Esophagus squamous epithelium (tissue), 4 donors: Measurements from ENCODE around the gene SLC22A3.

ENCODE experiments used
- POLR2A ChIP-seq, 4 donors: fragments of 450-650 bp; IDR thresholded peaks; one replicate each; pipeline ENCODE4 v1.6.1; 2017; ENCODE audit warnings: antibody characterized with exemption in 4 of 4, mild to moderate bottlenecking in 4 of 4, moderate library complexity in 3 of 4
- TF ChIP-seq, protein P1 (sequence below), 6 experiments: fragments of 450-650 bp in 4 of 6; fragments of 200-600 bp in 2 of 6; sonication (generic) in 2 of 6; IDR thresholded peaks; one replicate each; pipeline ENCODE4 v1.5.1; 2016 to 2019; ENCODE audit warnings: antibody characterized with exemption in 6 of 6, mild to moderate bottlenecking in 4 of 6, moderate library complexity in 4 of 6

GRCh38 chr6:160426136-160426535, 78.0 kb downstream of the SLC22A3 start:
- TF ChIP-seq, protein P1, sequence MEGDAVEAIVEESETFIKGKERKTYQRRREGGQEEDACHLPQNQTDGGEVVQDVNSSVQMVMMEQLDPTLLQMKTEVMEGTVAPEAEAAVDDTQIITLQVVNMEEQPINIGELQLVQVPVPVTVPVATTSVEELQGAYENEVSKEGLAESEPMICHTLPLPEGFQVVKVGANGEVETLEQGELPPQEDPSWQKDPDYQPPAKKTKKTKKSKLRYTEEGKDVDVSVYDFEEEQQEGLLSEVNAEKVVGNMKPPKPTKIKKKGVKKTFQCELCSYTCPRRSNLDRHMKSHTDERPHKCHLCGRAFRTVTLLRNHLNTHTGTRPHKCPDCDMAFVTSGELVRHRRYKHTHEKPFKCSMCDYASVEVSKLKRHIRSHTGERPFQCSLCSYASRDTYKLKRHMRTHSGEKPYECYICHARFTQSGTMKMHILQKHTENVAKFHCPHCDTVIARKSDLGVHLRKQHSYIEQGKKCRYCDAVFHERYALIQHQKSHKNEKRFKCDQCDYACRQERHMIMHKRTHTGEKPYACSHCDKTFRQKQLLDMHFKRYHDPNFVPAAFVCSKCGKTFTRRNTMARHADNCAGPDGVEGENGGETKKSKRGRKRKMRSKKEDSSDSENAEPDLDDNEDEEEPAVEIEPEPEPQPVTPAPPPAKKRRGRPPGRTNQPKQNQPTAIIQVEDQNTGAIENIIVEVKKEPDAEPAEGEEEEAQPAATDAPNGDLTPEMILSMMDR (IDR thresholded peaks at IDR 0.05): no peak
- no peak for TF ChIP-seq POLR2A (IDR thresholded peaks at IDR 0.05)
